ENCODE data around the gene NELFB. TPM values are rescaled to one million over a fixed set of nuclear protein-coding genes. Genes with fewer than 3 reads are reported as not detected.

The NELFB gene
- total RNA-seq (2022; extraction: Qiagen RNA extraction; ENCODE audit: low read depth): 44.5 to 62.3 TPM (median 53.7 TPM) in 5 replicates

DNA sequence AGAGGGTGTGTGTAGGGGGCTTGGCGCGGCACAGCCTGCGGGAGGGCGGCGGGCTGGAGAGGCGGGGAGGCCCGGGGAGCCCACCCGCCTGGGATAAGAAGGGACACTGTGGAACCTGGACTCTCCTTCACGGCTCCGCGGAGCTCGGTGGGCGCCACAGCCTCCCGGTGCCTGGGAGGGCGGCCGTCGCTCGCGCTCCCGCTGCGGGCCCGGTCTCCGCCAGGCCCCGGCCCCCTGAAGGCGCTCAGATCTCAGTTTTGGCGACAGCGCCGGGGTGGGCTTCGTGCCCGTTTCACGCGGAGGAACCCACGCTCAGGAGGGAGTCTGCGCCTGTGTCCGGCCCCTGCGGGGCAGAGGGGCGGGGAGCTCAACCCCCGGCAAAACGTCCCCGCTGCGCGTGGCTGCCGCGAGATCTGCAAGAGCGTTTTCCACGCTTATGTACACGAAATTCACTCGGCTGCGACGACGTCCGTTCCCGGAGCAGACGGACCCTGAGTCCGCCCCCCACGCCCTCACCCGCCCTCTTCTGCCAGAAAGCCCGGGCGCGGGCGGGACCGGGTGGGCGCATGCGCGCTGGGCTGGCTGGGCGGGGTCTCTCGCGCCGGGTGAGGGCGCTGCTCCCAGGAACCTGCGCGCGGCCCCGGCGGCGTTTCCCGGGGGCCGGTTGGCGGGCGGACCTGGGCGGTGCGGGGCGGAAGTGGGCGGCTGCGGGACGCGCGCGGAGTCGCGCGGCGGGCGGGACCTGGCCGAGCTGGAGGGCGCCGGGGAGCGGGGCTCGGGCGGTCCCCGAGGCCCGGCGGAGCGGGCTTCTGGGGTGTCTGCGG is at the start of gene NELFB:
NELFB (plus strand) TSS at position 704 of the 824 bp plus-strand sequence.

GRCh38 chr9:137222190-137223077 is 32.7 kb upstream of the NELFB start, which contains the start of gene RNF208:
TSS of gene RNF208 (minus strand) at chr9:137222240. CDS start at chr9:137221212, 1,028 bp downstream.

GRCh38 chr9:137224830-137225694 is 30.1 kb upstream of the NELFB start, which contains the start of gene CYSRT1:
TSS of gene CYSRT1 (plus strand) at chr9:137225174. CDS start at chr9:137225622, 448 bp downstream.

DNA sequence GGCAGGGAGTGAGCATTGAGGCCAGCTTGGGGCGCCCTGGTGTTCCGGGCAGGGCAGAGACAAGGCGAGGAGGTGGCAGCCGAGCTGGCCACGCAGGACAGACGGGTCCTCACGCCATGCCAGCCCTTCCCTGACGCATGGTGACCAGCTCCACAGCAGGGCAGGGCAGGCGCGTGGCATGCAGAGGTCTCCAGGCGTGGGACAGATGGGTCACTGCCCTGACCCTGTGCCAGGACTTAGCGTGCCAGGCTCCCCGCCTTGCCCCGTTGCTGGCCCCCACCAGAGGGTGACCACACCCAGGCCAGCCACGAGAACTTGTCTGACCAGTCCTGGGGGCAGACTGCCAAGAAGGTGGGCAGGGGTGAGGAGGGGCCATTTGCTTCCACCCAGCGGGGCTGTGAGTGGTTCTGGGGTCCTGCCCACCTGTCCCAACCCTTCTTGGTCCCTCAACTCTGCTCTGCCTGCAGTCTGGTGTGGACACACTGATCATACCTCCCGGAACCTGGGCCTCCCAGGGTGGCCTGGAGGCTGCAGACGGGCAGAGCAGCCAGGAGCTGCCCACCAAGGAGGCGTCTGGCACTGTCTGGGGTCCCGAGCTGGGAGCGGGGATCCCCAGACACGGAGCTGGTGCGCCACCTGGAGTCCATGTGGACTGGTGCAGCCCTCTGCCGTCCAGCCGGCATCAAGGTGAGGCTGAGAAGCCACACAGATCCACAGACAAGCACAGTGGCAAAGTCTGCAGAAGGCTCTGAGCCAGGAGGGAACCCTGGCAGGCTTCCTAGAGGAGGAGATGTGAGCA is 27.9 kb upstream of the NELFB start, which contains the start of gene RNF224:
RNF224 (plus strand) TSS at position 449 of the 799 bp plus-strand sequence. CDS start 834 bp downstream, outside the sequence.

DNA sequence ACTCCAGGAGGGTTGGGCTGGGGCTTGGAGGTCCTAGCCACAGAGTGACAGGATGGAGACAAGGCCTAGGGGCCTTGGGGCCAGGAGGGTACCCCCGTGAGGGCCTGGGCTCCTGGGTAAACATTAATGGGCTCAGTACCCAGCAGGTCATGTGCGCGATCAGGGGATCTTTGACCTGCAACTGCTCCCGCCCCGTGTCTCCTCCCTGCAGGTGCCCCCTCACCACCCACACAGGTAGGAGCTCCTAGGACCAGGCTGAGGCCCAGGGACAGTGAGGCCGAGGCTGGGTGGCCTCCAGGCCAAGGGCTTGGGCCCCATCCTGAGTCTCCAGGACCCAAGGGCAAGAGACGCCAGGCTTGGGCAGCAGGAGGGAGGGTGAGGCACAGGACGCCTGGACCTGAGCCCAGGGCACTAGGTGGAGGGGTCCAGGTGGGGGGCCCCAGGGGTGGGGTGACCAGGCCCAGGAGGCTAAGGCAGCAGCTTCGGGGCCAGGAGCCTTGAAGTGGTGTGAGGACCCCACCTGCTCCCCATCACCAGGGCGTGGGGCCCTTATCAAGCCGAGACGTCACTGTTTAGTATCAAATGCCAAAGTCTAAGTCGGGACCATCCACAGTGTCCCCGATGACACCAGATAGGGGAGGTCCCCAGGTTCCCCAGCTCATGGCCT is 24.3 kb upstream of the NELFB start, which contains the start of gene SLC34A3:
SLC34A3 (plus strand) TSS at position 197 of the 667 bp plus-strand sequence. CDS start 802 bp downstream, outside the sequence.

DNA sequence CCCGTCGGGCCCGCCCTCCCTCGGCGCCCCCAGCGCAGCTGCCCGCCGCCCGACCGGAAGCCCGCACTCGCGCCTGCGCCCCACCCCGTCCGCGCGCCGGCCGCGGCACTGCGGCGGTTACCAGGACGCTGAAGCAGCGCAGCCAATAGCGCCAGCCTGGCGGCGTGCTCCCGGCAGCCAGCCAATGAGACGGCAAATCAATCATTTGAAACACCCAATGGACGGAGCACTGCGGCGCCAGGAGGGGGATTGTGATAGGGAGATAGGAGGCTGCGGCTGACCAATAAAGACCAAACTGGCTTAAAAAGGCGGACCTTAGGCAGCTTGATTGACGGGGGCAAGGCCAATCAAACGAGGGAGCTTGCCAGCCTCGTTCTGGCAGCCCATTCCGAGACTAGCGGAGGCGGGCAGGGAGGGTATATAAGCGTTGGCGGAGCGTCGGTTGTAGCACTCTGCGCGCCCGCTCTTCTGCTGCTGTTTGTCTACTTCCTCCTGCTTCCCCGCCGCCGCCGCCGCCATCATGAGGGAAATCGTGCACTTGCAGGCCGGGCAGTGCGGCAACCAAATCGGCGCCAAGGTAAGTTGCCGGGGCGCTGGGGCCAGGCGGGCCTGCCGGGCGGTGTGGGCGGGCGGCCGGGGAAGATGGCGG is 14.2 kb upstream of the NELFB start, which contains the start of gene TUBB4B:
TUBB4B (plus strand) TSS at position 447 of the 649 bp plus-strand sequence; CDS start at position 521, 74 bp downstream.

DNA sequence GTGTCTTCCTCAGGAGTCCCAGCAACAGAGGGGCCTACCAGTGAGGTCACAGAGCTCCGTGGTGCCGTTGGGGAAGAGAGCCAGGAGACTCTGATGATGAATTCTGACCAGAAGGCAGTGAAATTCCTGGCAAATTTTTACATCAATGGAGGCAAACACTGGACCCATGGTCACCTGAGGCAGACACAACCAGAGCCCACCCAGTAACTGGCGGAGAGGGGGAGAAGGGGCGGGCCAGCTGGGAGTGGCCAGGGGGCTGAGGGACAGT is 4.0 kb upstream of the NELFB start, which contains the start of gene STPG3:
STPG3 (plus strand) TSS at position 93 of the 268 bp plus-strand sequence; CDS start at position 94, 1 bp downstream.

GRCh38 chr9:137277329-137278041 is 22.4 kb downstream of the NELFB start, which contains the start of gene TOR4A:
TSS of gene TOR4A (plus strand) at chr9:137277726. CDS start at chr9:137278690, 964 bp downstream.

DNA sequence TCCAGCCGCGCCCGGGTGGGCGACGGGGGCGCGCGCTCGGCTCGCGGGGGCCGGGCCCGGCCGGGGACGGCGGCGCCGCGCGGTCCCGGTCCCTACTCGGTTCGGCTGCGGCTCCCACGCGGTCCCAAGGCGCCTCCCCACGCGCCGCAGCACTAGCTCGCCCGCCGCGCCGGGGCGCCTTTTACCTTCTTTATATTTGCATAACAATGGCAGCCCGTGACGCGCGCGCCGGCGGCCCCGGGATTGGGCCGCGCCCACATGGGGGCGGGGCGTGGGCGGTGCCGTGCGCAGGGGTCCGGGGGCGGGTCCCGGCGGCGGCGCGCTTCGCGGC is 47.0 kb downstream of the NELFB start, which contains the start of gene NRARP:
NRARP (minus strand) TSS at position 154 of the 331 bp plus-strand sequence. CDS start 343 bp downstream, outside the sequence.

Other genes starting within 250 kb of the NELFB start
- 19.3 to 29.0 TPM (median 25.8 TPM) in 5 replicates for gene ABCA2, start 227.1 kb upstream of the NELFB start, total RNA-seq (2022; extraction: Qiagen RNA extraction; ENCODE audit: low read depth)
- gene FUT7, start 223.2 kb upstream of the NELFB start, total RNA-seq (2022; extraction: Qiagen RNA extraction; ENCODE audit: low read depth): 0.12 TPM in 1 of 5 replicates, not detected in the others
- gene NPDC1, start 209.2 kb upstream of the NELFB start, total RNA-seq (2022; extraction: Qiagen RNA extraction; ENCODE audit: low read depth): 43.4 to 83.2 TPM (median 74.9 TPM) in 5 replicates
- gene ENTPD2, start 201.3 kb upstream of the NELFB start, total RNA-seq (2022; extraction: Qiagen RNA extraction; ENCODE audit: low read depth): 0.67 to 0.95 TPM (median 0.82 TPM) in 5 replicates
- 15.1 to 29.3 TPM (median 23.8 TPM) in 5 replicates for gene SAPCD2, start 184.8 kb upstream of the NELFB start, total RNA-seq (2022; extraction: Qiagen RNA extraction; ENCODE audit: low read depth)
- gene UAP1L1, start 177.8 kb upstream of the NELFB start, total RNA-seq (2022; extraction: Qiagen RNA extraction; ENCODE audit: low read depth): 10.5 to 16.3 TPM (median 11.5 TPM) in 5 replicates
- 44.5 to 52.7 TPM (median 47.9 TPM) in 5 replicates for gene MAN1B1, start 168.3 kb upstream of the NELFB start, total RNA-seq (2022; extraction: Qiagen RNA extraction; ENCODE audit: low read depth)
- 73.1 to 121 TPM (median 107 TPM) in 5 replicates for gene DPP7, start 140.6 kb upstream of the NELFB start, total RNA-seq (2022; extraction: Qiagen RNA extraction; ENCODE audit: low read depth)
- gene GRIN1, start 116.2 kb upstream of the NELFB start, total RNA-seq (2022; extraction: Qiagen RNA extraction; ENCODE audit: low read depth): 0.10 to 0.62 TPM (median 0.57 TPM) in 5 replicates
- gene LRRC26, start 85.3 kb upstream of the NELFB start, total RNA-seq (2022; extraction: Qiagen RNA extraction; ENCODE audit: low read depth): 0.26 to 1.5 TPM (median 1.0 TPM) in 5 replicates
- not detected in 5 replicates for gene TMEM210, start 83.3 kb upstream of the NELFB start, total RNA-seq (2022; extraction: Qiagen RNA extraction; ENCODE audit: low read depth)
- 24.3 to 40.2 TPM (median 35.5 TPM) in 5 replicates for gene ANAPC2, start 66.8 kb upstream of the NELFB start, total RNA-seq (2022; extraction: Qiagen RNA extraction; ENCODE audit: low read depth)
- 108 to 146 TPM (median 135 TPM) in 5 replicates for gene SSNA1, start 66.7 kb upstream of the NELFB start, total RNA-seq (2022; extraction: Qiagen RNA extraction; ENCODE audit: low read depth)
- gene TPRN, start 54.6 kb upstream of the NELFB start, total RNA-seq (2022; extraction: Qiagen RNA extraction; ENCODE audit: low read depth): 6.0 to 10.7 TPM (median 9.6 TPM) in 5 replicates
- 32.6 to 45.1 TPM (median 44.4 TPM) in 5 replicates for gene TMEM203, start 49.7 kb upstream of the NELFB start, total RNA-seq (2022; extraction: Qiagen RNA extraction; ENCODE audit: low read depth)
- 12.5 to 19.9 TPM (median 19.0 TPM) in 5 replicates for gene NDOR1, start 49.6 kb upstream of the NELFB start, total RNA-seq (2022; extraction: Qiagen RNA extraction; ENCODE audit: low read depth)
- gene RNF208, start 33.1 kb upstream of the NELFB start, total RNA-seq (2022; extraction: Qiagen RNA extraction; ENCODE audit: low read depth): 1.2 to 2.7 TPM (median 1.8 TPM) in 5 replicates
- gene CYSRT1, start 30.2 kb upstream of the NELFB start, total RNA-seq (2022; extraction: Qiagen RNA extraction; ENCODE audit: low read depth): 3.2 to 4.2 TPM (median 3.6 TPM) in 5 replicates
- 0.08 to 0.16 TPM (median 0.14 TPM) in 5 replicates for gene RNF224, start 27.8 kb upstream of the NELFB start, total RNA-seq (2022; extraction: Qiagen RNA extraction; ENCODE audit: low read depth)
- 0.07 to 0.14 TPM (median 0.11 TPM) in 4 of 5 replicates, not detected in the other for gene SLC34A3, start 24.4 kb upstream of the NELFB start, total RNA-seq (2022; extraction: Qiagen RNA extraction; ENCODE audit: low read depth)
- gene TUBB4B, start 14.0 kb upstream of the NELFB start, total RNA-seq (2022; extraction: Qiagen RNA extraction; ENCODE audit: low read depth): 639 to 790 TPM (median 684 TPM) in 5 replicates
- gene STPG3, start 4.0 kb upstream of the NELFB start, total RNA-seq (2022; extraction: Qiagen RNA extraction; ENCODE audit: low read depth): not detected in 5 replicates
- 18.6 to 28.5 TPM (median 28.1 TPM) in 5 replicates for gene TOR4A, start 22.4 kb downstream of the NELFB start, total RNA-seq (2022; extraction: Qiagen RNA extraction; ENCODE audit: low read depth)
- gene NRARP, start 46.9 kb downstream of the NELFB start, total RNA-seq (2022; extraction: Qiagen RNA extraction; ENCODE audit: low read depth): 3.5 to 5.6 TPM (median 5.4 TPM) in 5 replicates
- 5.5 to 6.9 TPM (median 6.3 TPM) in 5 replicates for gene EXD3, start 167.8 kb downstream of the NELFB start, total RNA-seq (2022; extraction: Qiagen RNA extraction; ENCODE audit: low read depth)
- 0.66 to 1.7 TPM (median 1.4 TPM) in 5 replicates for gene NOXA1, start 168.1 kb downstream of the NELFB start, total RNA-seq (2022; extraction: Qiagen RNA extraction; ENCODE audit: low read depth)
- gene ENTPD8, start 186.0 kb downstream of the NELFB start, total RNA-seq (2022; extraction: Qiagen RNA extraction; ENCODE audit: low read depth): 0.13 to 0.40 TPM (median 0.24 TPM) in 5 replicates
- gene NSMF, start 204.0 kb downstream of the NELFB start, total RNA-seq (2022; extraction: Qiagen RNA extraction; ENCODE audit: low read depth): 30.8 to 44.9 TPM (median 41.4 TPM) in 5 replicates